OCI-LY7 (cell line): ENCODE measurements around the gene APOL6.

Experiments used
- EZH2phosphoT487 ChIP-seq: fragments of 200-600 bp; sonication (generic); IDR thresholded peaks from 2 replicates; pipeline ENCODE4 v1.6.1; 2018; ENCODE audit warnings: low read depth, borderline replicate concordance, mild to moderate bottlenecking, mixed run types, antibody characterized with exemption, low read length, moderate library complexity, mixed read lengths
- TF ChIP-seq, protein P1 (sequence below): fragments of 200-600 bp; sonication (generic); conservative IDR thresholded peaks from 2 replicates; pipeline ENCODE4 v1.5.1; 2014; ENCODE audit warnings: mild to moderate bottlenecking, antibody characterized with exemption, low read length, moderate library complexity, mixed read lengths

DNA sequence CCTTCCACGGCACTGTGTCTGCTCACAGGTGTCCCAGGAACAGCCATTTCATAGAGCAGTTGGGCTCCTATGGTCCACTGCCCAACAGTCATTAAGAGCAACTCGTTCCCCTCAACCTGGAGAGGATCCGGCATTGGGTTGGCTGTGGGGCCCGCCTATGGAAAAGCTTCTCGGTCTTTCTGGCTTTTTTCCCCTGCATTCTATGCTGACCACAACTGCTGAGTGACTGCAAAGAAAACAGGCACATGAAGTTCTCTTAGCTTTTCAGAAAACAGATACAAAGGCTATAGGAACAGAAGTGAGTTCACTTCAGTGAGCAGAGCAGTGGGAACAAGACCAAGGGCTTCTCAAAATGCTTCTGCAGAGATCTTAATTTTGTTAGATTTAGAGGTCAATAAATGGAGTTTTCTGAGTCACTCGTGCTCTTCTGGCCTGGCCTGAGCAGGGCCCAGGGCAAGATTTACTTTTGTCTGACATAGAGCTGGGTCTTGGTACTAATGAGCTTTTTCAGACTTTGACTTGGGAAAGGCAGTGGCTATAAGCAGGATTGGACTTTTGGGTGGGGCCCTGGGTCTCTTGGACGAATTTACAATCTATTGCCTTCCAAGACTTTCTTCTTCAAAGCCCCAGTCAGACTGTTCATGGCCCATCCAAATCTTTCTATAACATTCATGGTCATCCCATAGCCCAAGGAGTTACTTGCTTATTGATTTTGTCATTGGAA lies 55.8 kb downstream of the APOL6 start:
- TF ChIP-seq, protein P1, sequence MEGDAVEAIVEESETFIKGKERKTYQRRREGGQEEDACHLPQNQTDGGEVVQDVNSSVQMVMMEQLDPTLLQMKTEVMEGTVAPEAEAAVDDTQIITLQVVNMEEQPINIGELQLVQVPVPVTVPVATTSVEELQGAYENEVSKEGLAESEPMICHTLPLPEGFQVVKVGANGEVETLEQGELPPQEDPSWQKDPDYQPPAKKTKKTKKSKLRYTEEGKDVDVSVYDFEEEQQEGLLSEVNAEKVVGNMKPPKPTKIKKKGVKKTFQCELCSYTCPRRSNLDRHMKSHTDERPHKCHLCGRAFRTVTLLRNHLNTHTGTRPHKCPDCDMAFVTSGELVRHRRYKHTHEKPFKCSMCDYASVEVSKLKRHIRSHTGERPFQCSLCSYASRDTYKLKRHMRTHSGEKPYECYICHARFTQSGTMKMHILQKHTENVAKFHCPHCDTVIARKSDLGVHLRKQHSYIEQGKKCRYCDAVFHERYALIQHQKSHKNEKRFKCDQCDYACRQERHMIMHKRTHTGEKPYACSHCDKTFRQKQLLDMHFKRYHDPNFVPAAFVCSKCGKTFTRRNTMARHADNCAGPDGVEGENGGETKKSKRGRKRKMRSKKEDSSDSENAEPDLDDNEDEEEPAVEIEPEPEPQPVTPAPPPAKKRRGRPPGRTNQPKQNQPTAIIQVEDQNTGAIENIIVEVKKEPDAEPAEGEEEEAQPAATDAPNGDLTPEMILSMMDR, result no peak
- TF ChIP-seq EZH2phosphoT487, result no peak
